Panc1 (cell line): ENCODE measurements around the gene RALGPS1. TPM values are rescaled to one million over a fixed set of nuclear protein-coding genes. Genes with fewer than 3 reads are reported as not detected.

Source experiments
- ATAC-seq: fragments of 200-7000 bp; cut with Tn5 transposase; 2 replicates; pipeline ENCODE4 v1.9.1; 2020; ENCODE audit warnings: mild to moderate bottlenecking, moderate library complexity
- BruUV-seq: library from RNA; stranded (reverse); fragments of 400-500 nt; replicated peaks from 2 replicates; lab custom pipeline; 2021; lab: Mats Ljungman, UMichigan
- CTCF ChIA-PET: fragments of 300-600 bp; sonication (Branson Sonifier 250); formaldehyde crosslinking; loops from one replicate; lab custom pipeline; 2022; ENCODE audit warnings: antibody characterized with exemption; lab: Charles Lee
- POLR2A ChIA-PET: fragments of 300-600 bp; sonication (Branson Sonifier 250); formaldehyde crosslinking; loops from one replicate; lab custom pipeline; 2022; ENCODE audit warnings: antibody characterized with exemption; lab: Charles Lee
- DNase-seq: peaks from one replicate; pipeline ENCODE4 v3.0.0-alpha.2; 2010; ENCODE audit warnings: low read depth, low spot score
- H3K27ac ChIP-seq: 2 replicates; pipeline ENCODE4 v1.5.1; 2011; ENCODE audit warnings: mild to moderate bottlenecking, low read length, inconsistent platforms
- H3K27me3 ChIP-seq: fragments of 200-500 bp; sonication (Bioruptor generic); 2 replicates; pipeline ENCODE4 v1.6.0; 2014; ENCODE audit warnings: low read length, inconsistent platforms; ENCODE audit not compliant: control insufficient read depth, insufficient read depth
- H3K36me3 ChIP-seq: fragments of 200-500 bp; sonication (Bioruptor generic); 2 replicates; pipeline ENCODE4 v1.5.1; 2014; ENCODE audit warnings: inconsistent platforms, mild to moderate bottlenecking, low read length, moderate library complexity; ENCODE audit not compliant: control insufficient read depth, insufficient read depth
- H3K4me1 ChIP-seq: 2 replicates; pipeline ENCODE4 v1.5.1; 2011; ENCODE audit warnings: inconsistent platforms, mild to moderate bottlenecking, low read length, moderate library complexity; ENCODE audit not compliant: control insufficient read depth, insufficient read depth
- H3K4me3 ChIP-seq, 2 experiments: 2 replicates each; pipeline ENCODE4 v1.5.1; 2011 to 2012; ENCODE audit warnings: low read depth in 2 of 2, low read length in 2 of 2, mild to moderate bottlenecking in 2 of 2, inconsistent platforms in 1 of 2, moderate library complexity in 1 of 2
- H3K9me3 ChIP-seq: fragments of 200-500 bp; sonication (Bioruptor generic); 2 replicates; pipeline ENCODE4 v1.5.1; 2014; ENCODE audit warnings: low read depth, mild to moderate bottlenecking, inconsistent platforms, low read length, moderate library complexity; ENCODE audit not compliant: control insufficient read depth, insufficient read depth
- POLR2AphosphoS5 ChIP-seq: IDR thresholded peaks from 2 replicates; pipeline ENCODE4 v1.6.1; 2012; ENCODE audit warnings: mild to moderate bottlenecking, low read depth, low read length, moderate library complexity
- SIN3A ChIP-seq: IDR thresholded peaks from 2 replicates; pipeline ENCODE4 v1.6.1; 2012; ENCODE audit warnings: low read depth, mild to moderate bottlenecking, low read length, moderate library complexity, borderline replicate concordance; ENCODE audit not compliant: insufficient read depth
- TCF7L2 ChIP-seq: IDR thresholded peaks from 2 replicates; pipeline ENCODE4 v1.6.1; 2011; ENCODE audit warnings: mild to moderate bottlenecking, low read depth, low read length, inconsistent platforms
- in situ Hi-C: cut with HindIII; loops from 2 replicates; pipeline ENCODE4 v1.10.0; 2016; ENCODE audit warnings: low sequenced_read_pairs, low pct_unique_long_range_greater_than_20kb
- intact Hi-C: fragments of 100-400 bp; cut with micrococcal nuclease; formaldehyde crosslinking; loops from one replicate; pipeline ENCODE4 v1.10.0; 2022; ENCODE audit not compliant: unreplicated experiment
- total RNA-seq: library from RNA; stranded (reverse); gene quantifications from one replicate; pipeline ENCODE4 v1.2.1, GENCODE V29; 2021; ENCODE audit not compliant: unreplicated experiment
- TF ChIP-seq, protein P1 (sequence below): fragments of 450-650 bp; IDR thresholded peaks from 2 replicates; pipeline ENCODE4 v1.5.1; 2017; ENCODE audit warnings: mild to moderate bottlenecking
- TF ChIP-seq, protein P2 (sequence below), 2 experiments: IDR thresholded peaks; 2 replicates each; pipeline ENCODE4 v1.6.1; 2011 to 2012; ENCODE audit warnings: low read depth in 2 of 2, control low read depth in 1 of 2, low read length in 1 of 2, mild to moderate bottlenecking in 1 of 2, moderate library complexity in 1 of 2; ENCODE audit not compliant: insufficient read depth in 1 of 2

RALGPS1 gene
- total RNA-seq, 1 experiment from 2014 or later = 7.2 TPM

DNA sequence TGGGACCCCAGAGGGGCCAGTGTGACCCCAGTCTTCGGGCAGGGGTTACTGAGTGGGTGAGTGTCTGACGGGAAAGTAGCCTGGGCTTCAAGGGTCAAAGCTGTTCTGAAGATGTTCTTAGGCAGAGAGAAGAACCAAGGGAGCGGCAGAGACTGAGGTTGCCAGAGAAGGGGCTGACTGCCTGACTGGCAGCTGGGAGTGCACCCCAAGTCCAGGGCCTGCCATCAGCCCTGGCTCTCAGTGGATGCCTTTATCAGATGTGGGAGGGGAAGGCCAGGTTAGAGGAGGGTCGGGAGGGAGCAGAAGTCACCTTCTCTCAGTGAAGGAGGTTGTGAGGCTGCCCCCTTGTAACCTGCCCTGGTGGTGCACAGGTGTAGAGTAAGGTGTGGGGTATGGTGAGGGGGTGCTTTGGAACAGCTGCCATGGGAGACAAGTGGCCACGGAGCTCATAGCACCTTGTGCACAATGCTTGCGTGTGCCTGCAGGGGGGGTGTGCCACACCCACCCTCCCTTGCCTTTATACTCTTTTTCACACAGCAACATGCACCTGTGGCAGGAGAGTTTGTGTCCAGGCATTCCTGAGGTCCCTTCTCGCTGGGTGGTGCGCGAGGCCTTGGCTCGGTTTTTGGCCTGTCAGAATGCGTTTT is 18.9 kb downstream of the RALGPS1 start:
- intact Hi-C loops (no loop called here), in situ Hi-C loops (no loop called here)
- no peaks in the 10 kb centered on the region for H3K4me1 ChIP-seq
- no peaks in the 10 kb centered on the region for H3K36me3 ChIP-seq
- BruUV-seq = no TSS peak
- H3K4me3 ChIP-seq = no peak overlapping the region
- ChIA-PET CTCF (no interaction called here), POLR2A (no interaction called here)
- TF ChIP-seq, protein P1, sequence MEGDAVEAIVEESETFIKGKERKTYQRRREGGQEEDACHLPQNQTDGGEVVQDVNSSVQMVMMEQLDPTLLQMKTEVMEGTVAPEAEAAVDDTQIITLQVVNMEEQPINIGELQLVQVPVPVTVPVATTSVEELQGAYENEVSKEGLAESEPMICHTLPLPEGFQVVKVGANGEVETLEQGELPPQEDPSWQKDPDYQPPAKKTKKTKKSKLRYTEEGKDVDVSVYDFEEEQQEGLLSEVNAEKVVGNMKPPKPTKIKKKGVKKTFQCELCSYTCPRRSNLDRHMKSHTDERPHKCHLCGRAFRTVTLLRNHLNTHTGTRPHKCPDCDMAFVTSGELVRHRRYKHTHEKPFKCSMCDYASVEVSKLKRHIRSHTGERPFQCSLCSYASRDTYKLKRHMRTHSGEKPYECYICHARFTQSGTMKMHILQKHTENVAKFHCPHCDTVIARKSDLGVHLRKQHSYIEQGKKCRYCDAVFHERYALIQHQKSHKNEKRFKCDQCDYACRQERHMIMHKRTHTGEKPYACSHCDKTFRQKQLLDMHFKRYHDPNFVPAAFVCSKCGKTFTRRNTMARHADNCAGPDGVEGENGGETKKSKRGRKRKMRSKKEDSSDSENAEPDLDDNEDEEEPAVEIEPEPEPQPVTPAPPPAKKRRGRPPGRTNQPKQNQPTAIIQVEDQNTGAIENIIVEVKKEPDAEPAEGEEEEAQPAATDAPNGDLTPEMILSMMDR = no peak
- TF ChIP-seq POLR2AphosphoS5 = no peak
- TF ChIP-seq SIN3A = no peak
- no peak for TF ChIP-seq TCF7L2
- TF ChIP-seq, protein P2, sequence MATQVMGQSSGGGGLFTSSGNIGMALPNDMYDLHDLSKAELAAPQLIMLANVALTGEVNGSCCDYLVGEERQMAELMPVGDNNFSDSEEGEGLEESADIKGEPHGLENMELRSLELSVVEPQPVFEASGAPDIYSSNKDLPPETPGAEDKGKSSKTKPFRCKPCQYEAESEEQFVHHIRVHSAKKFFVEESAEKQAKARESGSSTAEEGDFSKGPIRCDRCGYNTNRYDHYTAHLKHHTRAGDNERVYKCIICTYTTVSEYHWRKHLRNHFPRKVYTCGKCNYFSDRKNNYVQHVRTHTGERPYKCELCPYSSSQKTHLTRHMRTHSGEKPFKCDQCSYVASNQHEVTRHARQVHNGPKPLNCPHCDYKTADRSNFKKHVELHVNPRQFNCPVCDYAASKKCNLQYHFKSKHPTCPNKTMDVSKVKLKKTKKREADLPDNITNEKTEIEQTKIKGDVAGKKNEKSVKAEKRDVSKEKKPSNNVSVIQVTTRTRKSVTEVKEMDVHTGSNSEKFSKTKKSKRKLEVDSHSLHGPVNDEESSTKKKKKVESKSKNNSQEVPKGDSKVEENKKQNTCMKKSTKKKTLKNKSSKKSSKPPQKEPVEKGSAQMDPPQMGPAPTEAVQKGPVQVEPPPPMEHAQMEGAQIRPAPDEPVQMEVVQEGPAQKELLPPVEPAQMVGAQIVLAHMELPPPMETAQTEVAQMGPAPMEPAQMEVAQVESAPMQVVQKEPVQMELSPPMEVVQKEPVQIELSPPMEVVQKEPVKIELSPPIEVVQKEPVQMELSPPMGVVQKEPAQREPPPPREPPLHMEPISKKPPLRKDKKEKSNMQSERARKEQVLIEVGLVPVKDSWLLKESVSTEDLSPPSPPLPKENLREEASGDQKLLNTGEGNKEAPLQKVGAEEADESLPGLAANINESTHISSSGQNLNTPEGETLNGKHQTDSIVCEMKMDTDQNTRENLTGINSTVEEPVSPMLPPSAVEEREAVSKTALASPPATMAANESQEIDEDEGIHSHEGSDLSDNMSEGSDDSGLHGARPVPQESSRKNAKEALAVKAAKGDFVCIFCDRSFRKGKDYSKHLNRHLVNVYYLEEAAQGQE (IDR thresholded peaks at IDR 0.05; ENCODE audit: insufficient read depth in 1 of 2, low read depth in 2 of 2, low read length in 1 of 2) = no peak
- DNase-seq (no peak), ATAC-seq (no peak)
- H3K27ac ChIP-seq = no peak overlapping the region
- no peaks in the 10 kb centered on the region for H3K9me3 ChIP-seq
- no peaks in the 10 kb centered on the region for H3K27me3 ChIP-seq

DNA sequence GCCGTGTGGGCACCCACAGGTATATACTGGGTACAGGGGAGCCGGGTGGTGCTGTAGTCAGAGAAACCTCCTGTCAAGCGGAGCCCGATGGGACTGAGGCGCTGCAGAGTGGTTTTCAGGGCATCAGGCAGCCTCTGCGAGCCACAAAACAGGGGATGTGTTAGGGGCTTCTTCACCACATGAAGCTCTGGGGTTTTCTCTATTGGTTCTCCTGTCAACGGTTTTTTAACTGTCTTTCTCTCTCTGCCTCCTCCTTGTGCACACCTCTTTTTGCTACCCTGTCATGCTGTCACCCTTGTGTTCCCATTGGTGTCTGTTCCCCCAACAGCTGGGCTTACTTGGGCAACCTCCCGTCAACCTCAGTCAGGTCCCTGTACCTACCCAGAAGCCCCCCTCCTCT is 19.9 kb downstream of the RALGPS1 start:
- in situ Hi-C loops (no loop called here), intact Hi-C loops (no loop called here)
- Histone ChIP-seq H3K27me3 (no peaks in the 10 kb centered on the region), H3K9me3 (no peaks in the 10 kb centered on the region), H3K4me1 (no peaks in the 10 kb centered on the region), H3K4me3 (no peak overlapping the region), H3K27ac (no peak overlapping the region), H3K36me3 (no peaks in the 10 kb centered on the region)
- DNase-seq (no peak), ATAC-seq (no peak)
- POLR2A ChIA-PET = no interaction called here
- BruUV-seq = no TSS peak
- TF ChIP-seq POLR2AphosphoS5 (no peak), TCF7L2 (no peak)
- TF ChIP-seq, protein P1 = no peak
- TF ChIP-seq, protein P2 (IDR thresholded peaks at IDR 0.05; ENCODE audit: insufficient read depth in 1 of 2, low read depth in 2 of 2, low read length in 1 of 2) = no peak
- CTCF ChIA-PET = no interaction called here
